H9 (cell line): ENCODE measurements around the gene CWC27. TPM values are rescaled to one million over a fixed set of nuclear protein-coding genes. Genes with fewer than 3 reads are reported as not detected.

Source experiments
- DNase-seq: peaks from one replicate; pipeline ENCODE4 v3.0.0-alpha.2; 2017
- H2AFZ ChIP-seq: one replicate; pipeline ENCODE4 v1.6.1; 2013; ENCODE audit warnings: mild to moderate bottlenecking, low read length, control low read depth, moderate library complexity
- H2AK5ac ChIP-seq: 2 replicates; pipeline ENCODE4 v1.6.1; 2013; ENCODE audit warnings: low read length, control low read depth, mixed read lengths; ENCODE audit not compliant: insufficient read length
- H2BK120ac ChIP-seq: one replicate; pipeline ENCODE4 v1.6.1; 2013; ENCODE audit warnings: low read depth, mild to moderate bottlenecking, low read length, control low read depth, inconsistent platforms; ENCODE audit not compliant: poor library complexity, severe bottlenecking
- H2BK12ac ChIP-seq: 2 replicates; pipeline ENCODE4 v1.6.1; 2013; ENCODE audit warnings: low read length, control low read depth, mixed read lengths, low read depth; ENCODE audit not compliant: insufficient read length
- H2BK15ac ChIP-seq: 2 replicates; pipeline ENCODE4 v1.6.1; 2013; ENCODE audit warnings: low read depth, low read length, control low read depth
- H2BK20ac ChIP-seq: one replicate; pipeline ENCODE4 v1.6.1; 2013; ENCODE audit warnings: low read depth, mild to moderate bottlenecking, low read length, control low read depth, inconsistent platforms; ENCODE audit not compliant: poor library complexity, severe bottlenecking
- H2BK5ac ChIP-seq: 2 replicates; pipeline ENCODE4 v1.6.1; 2013; ENCODE audit warnings: low read length, control low read depth, mixed read lengths; ENCODE audit not compliant: insufficient read length
- H3K14ac ChIP-seq: 2 replicates; pipeline ENCODE4 v1.6.1; 2013; ENCODE audit warnings: low read length, control low read depth; ENCODE audit not compliant: insufficient read depth
- H3K18ac ChIP-seq: 2 replicates; pipeline ENCODE4 v1.6.1; 2013; ENCODE audit warnings: low read depth, mild to moderate bottlenecking, mixed read lengths, low read length, control low read depth; ENCODE audit not compliant: insufficient read length
- H3K23ac ChIP-seq: 2 replicates; pipeline ENCODE4 v1.6.1; 2013; ENCODE audit warnings: low read length, control low read depth, mixed read lengths, low read depth; ENCODE audit not compliant: insufficient read length
- H3K23me2 ChIP-seq: 2 replicates; pipeline ENCODE4 v1.6.1; 2013; ENCODE audit warnings: low read depth, mild to moderate bottlenecking, mixed read lengths, low read length, control low read depth; ENCODE audit not compliant: insufficient read length, poor library complexity, severe bottlenecking
- H3K27ac ChIP-seq: 2 replicates; pipeline ENCODE4 v1.5.1; 2013; ENCODE audit warnings: low read length, control low read depth, mixed read lengths, low read depth; ENCODE audit not compliant: insufficient read length
- H3K27me3 ChIP-seq: 2 replicates; pipeline ENCODE4 v1.6.1; 2013; ENCODE audit warnings: low read length, control low read depth, inconsistent platforms; ENCODE audit not compliant: insufficient read depth
- H3K4ac ChIP-seq: 2 replicates; pipeline ENCODE4 v1.6.1; 2013; ENCODE audit warnings: low read depth, mild to moderate bottlenecking, control low read depth, inconsistent platforms, low read length, moderate library complexity
- H3K4me1 ChIP-seq: 2 replicates; pipeline ENCODE4 v1.6.1; 2013; ENCODE audit warnings: low read length, control low read depth, inconsistent platforms; ENCODE audit not compliant: insufficient read depth
- H3K4me2 ChIP-seq: 2 replicates; pipeline ENCODE4 v1.6.1; 2013; ENCODE audit warnings: low read length, control low read depth, mixed read lengths; ENCODE audit not compliant: insufficient read length, insufficient read depth
- H3K56ac ChIP-seq: 2 replicates; pipeline ENCODE4 v1.6.1; 2013; ENCODE audit warnings: low read depth, mild to moderate bottlenecking, mixed read lengths, low read length, control low read depth; ENCODE audit not compliant: insufficient read length
- H3K79me1 ChIP-seq: 2 replicates; pipeline ENCODE4 v1.6.1; 2013; ENCODE audit warnings: low read depth, mild to moderate bottlenecking, moderate library complexity, low read length, control low read depth, inconsistent platforms; ENCODE audit not compliant: insufficient read depth, poor library complexity, severe bottlenecking
- H3K79me2 ChIP-seq: 2 replicates; pipeline ENCODE4 v1.6.1; 2013; ENCODE audit warnings: low read length, control low read depth, inconsistent platforms; ENCODE audit not compliant: insufficient read depth
- H3K9ac ChIP-seq: 2 replicates; pipeline ENCODE4 v1.6.1; 2013; ENCODE audit warnings: low read length, control low read depth, mixed read lengths; ENCODE audit not compliant: insufficient read length; ENCODE audit errors: extremely low read depth
- H3K9me3 ChIP-seq: one replicate; pipeline ENCODE4 v1.6.1; 2013; ENCODE audit warnings: low read depth, low read length, inconsistent platforms; ENCODE audit not compliant: control insufficient read depth
- H3T11ph ChIP-seq: one replicate; pipeline ENCODE4 v1.6.1; 2013; ENCODE audit warnings: mild to moderate bottlenecking, low read length, control low read depth, inconsistent platforms
- H4K20me1 ChIP-seq: one replicate; pipeline ENCODE4 v1.6.1; 2013; ENCODE audit not compliant: control insufficient read depth, insufficient read length, insufficient read depth
- H4K5ac ChIP-seq: 2 replicates; pipeline ENCODE4 v1.6.1; 2013; ENCODE audit warnings: low read depth, mild to moderate bottlenecking, mixed read lengths, low read length, control low read depth; ENCODE audit not compliant: insufficient read length
- H4K8ac ChIP-seq: replicated peaks from 2 replicates; pipeline ENCODE4 v1.6.1; 2013; ENCODE audit warnings: low read length, control low read depth, mixed read lengths, low read depth; ENCODE audit not compliant: insufficient read length
- H4K91ac ChIP-seq: 2 replicates; pipeline ENCODE4 v1.6.1; 2013; ENCODE audit warnings: low read depth, mild to moderate bottlenecking, moderate library complexity, mixed read lengths, low read length, control low read depth; ENCODE audit not compliant: insufficient read length
- H3K27ac Mint-ChIP-seq, 3 experiments: 2 replicates in 2 of 3; 3 replicates in 1 of 3; pipeline ENCODE4 v1.8.0; 2020 to 2021; ENCODE audit warnings: mixed read lengths in 3 of 3, mild to moderate bottlenecking in 1 of 3, moderate library complexity in 1 of 3
- H3K27me3 Mint-ChIP-seq: 2 replicates; pipeline ENCODE4 v1.8.0; 2021; ENCODE audit warnings: low read depth, mild to moderate bottlenecking, moderate library complexity, mixed read lengths
- H3K36me3 Mint-ChIP-seq, 3 experiments: 2 replicates in 2 of 3; 3 replicates in 1 of 3; pipeline ENCODE4 v1.8.0; 2020 to 2021; ENCODE audit warnings: low read depth in 3 of 3, mixed read lengths in 3 of 3; ENCODE audit not compliant: insufficient read depth in 1 of 3
- H3K4me1 Mint-ChIP-seq, 2 experiments: 2 replicates each; pipeline ENCODE4 v1.8.0; 2020; ENCODE audit warnings: mixed read lengths in 2 of 2
- H3K4me3 Mint-ChIP-seq, 2 experiments: 2 replicates in 1 of 2; 3 replicates in 1 of 2; pipeline ENCODE4 v1.8.0; 2020 to 2021; ENCODE audit warnings: mild to moderate bottlenecking in 2 of 2, mixed read lengths in 2 of 2, moderate library complexity in 1 of 2
- H3K9me3 Mint-ChIP-seq, 2 experiments: 2 replicates in 1 of 2; 3 replicates in 1 of 2; pipeline ENCODE4 v1.8.0; 2020; ENCODE audit warnings: mild to moderate bottlenecking in 2 of 2, mixed read lengths in 2 of 2, moderate library complexity in 1 of 2
- total RNA-seq: library from RNA; stranded (reverse); gene quantifications from 2 replicates; pipeline ENCODE4 v1.2.1, GENCODE V29; 2021
- TF ChIP-seq, protein P1 (sequence below): fragments of 200-600 bp; sonication (generic); conservative IDR thresholded peaks from 3 replicates; pipeline ENCODE4 v1.8.0; 2021; ENCODE audit warnings: antibody characterized with exemption, mild to moderate bottlenecking

Gene CWC27
- total RNA-seq, 1 experiment from 2014 or later, result 41.9 TPM

DNA sequence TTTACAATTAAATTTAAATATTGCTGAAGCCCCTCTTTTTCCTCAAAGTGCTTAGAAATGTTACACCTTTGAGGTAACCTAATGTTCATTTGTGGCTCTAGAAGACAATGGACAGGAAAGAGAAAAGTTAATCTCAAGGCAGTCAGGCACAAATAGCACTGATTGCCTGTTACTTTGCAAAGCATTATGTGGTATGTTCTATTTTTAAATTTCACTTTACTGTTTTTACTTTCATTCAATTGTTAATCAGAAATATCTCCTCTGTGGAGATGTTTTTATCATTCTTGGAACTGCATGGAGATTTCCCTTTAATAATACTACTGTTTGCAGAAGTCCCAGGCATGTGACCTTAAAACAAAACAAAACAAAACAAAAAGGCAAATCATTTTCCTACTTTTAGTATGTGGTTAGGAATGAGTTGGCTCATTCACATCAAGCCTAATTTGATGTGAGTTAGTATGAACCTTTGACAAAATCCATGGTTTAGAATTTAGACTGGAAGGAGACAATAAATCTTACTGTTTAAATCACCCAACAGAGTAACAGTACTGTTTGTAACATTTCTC lies 67.5 kb downstream of the CWC27 start:
- Histone ChIP-seq H2BK120ac (no peak overlapping the region), H3T11ph (no peak overlapping the region), H3K27me3 (no peaks in the 10 kb centered on the region; the same call in 1 of the 2 replicates), H3K14ac (no peak overlapping the region), H3K4me2 (no peak overlapping the region), H3K4ac (no peak overlapping the region), H3K79me2 (no peaks in the 10 kb centered on the region), H3K23ac (no peak overlapping the region), H4K20me1 (no peaks in the 10 kb centered on the region), H3K18ac (no peak overlapping the region), H2AFZ (no peak overlapping the region), H4K8ac (no peak overlapping the region), H4K5ac (no peak overlapping the region), H4K91ac (no peak overlapping the region), H3K27ac (no peak overlapping the region), H3K9me3 (no peaks in the 10 kb centered on the region), H3K4me1 (no peaks in the 10 kb centered on the region), H2BK12ac (no peak overlapping the region), H3K56ac (no peak overlapping the region), H3K23me2 (no peaks in the 10 kb centered on the region), H2AK5ac (no peak overlapping the region), H2BK15ac (no peak overlapping the region), H2BK5ac (no peak overlapping the region), H3K79me1 (no peaks in the 10 kb centered on the region), H3K9ac (no peak overlapping the region), H2BK20ac (no peak overlapping the region)
- H3K4me1 Mint-ChIP-seq, result peaks cover 15 to 20% of the 10 kb centered on the region in 2 experiments
- peaks cover 10 to 21% (median 10%) of the 10 kb centered on the region in 3 experiments for H3K36me3 Mint-ChIP-seq
- no peak for DNase-seq
- no peak overlapping the region for H3K4me3 Mint-ChIP-seq
- no peaks in the 10 kb centered on the region for H3K27me3 Mint-ChIP-seq
- peak overlapping the region in 2 of 3 experiments; percentile 66 to 67; a peak in 1 of 7 replicates for H3K27ac Mint-ChIP-seq
- TF ChIP-seq, protein P1, sequence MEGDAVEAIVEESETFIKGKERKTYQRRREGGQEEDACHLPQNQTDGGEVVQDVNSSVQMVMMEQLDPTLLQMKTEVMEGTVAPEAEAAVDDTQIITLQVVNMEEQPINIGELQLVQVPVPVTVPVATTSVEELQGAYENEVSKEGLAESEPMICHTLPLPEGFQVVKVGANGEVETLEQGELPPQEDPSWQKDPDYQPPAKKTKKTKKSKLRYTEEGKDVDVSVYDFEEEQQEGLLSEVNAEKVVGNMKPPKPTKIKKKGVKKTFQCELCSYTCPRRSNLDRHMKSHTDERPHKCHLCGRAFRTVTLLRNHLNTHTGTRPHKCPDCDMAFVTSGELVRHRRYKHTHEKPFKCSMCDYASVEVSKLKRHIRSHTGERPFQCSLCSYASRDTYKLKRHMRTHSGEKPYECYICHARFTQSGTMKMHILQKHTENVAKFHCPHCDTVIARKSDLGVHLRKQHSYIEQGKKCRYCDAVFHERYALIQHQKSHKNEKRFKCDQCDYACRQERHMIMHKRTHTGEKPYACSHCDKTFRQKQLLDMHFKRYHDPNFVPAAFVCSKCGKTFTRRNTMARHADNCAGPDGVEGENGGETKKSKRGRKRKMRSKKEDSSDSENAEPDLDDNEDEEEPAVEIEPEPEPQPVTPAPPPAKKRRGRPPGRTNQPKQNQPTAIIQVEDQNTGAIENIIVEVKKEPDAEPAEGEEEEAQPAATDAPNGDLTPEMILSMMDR, result no peak
- H3K9me3 Mint-ChIP-seq, result peaks cover 4 to 7% of the 10 kb centered on the region in 2 experiments; a peak in 3 of 5 replicates
